HG02571 (cell line): ENCODE data around the gene MAST2.
"Not testable (repeated sequence)": the region's sequence is repeated elsewhere in the genome, so short reads cannot be mapped to it uniquely, and the experiment has no call there.

Experiments
- ATAC-seq: cut with Tn5 transposase; IDR thresholded peaks from one replicate; pipeline ENCODE4 v1.9.1; 2021; ENCODE audit warnings: mild to moderate bottlenecking, moderate library complexity; ENCODE audit not compliant: unreplicated experiment

Gene MAST2

GRCh38 chr1:45857101-45857700, 53.8 kb downstream of the MAST2 start:
- no peak for ATAC-seq

GRCh38 chr1:45857755-45858492, 54.5 kb downstream of the MAST2 start:
- ATAC-seq: not testable (repeated sequence)

GRCh38 chr1:45859221-45859620, 55.8 kb downstream of the MAST2 start:
- no peak for ATAC-seq

GRCh38 chr1:45862008-45862407, 58.6 kb downstream of the MAST2 start:
- ATAC-seq: no peak

GRCh38 chr1:45863218-45863617, 59.8 kb downstream of the MAST2 start:
- ATAC-seq: no peak

GRCh38 chr1:45864167-45865106, 61.0 kb downstream of the MAST2 start:
- no peak for ATAC-seq

GRCh38 chr1:45867697-45868348, 64.4 kb downstream of the MAST2 start:
- ATAC-seq: no peak

- ATAC-seq: no peak
These were observed 65.4 kb downstream of the MAST2 start for GRCh38 chr1:45868861-45869260.

- no peak for ATAC-seq
These were observed 67.1 kb downstream of the MAST2 start for GRCh38 chr1:45870500-45870899.

GRCh38 chr1:45872173-45872801, 68.9 kb downstream of the MAST2 start:
- not testable (repeated sequence) for ATAC-seq

GRCh38 chr1:45876000-45876617, 72.7 kb downstream of the MAST2 start:
- ATAC-seq: no peak

- no peak for ATAC-seq
These were observed 73.9 kb downstream of the MAST2 start for GRCh38 chr1:45877264-45877663.

GRCh38 chr1:45879885-45880598, 76.6 kb downstream of the MAST2 start:
- no peak for ATAC-seq

GRCh38 chr1:45880930-45881329, 77.5 kb downstream of the MAST2 start:
- no peak for ATAC-seq

GRCh38 chr1:45883658-45884057, 80.2 kb downstream of the MAST2 start:
- ATAC-seq: no peak

- no peak for ATAC-seq
These were observed 81.3 kb downstream of the MAST2 start for GRCh38 chr1:45884700-45885099.

- no peak for ATAC-seq
These were observed 82.8 kb downstream of the MAST2 start for GRCh38 chr1:45886229-45886628.

- no peak for ATAC-seq
These were observed 83.9 kb downstream of the MAST2 start for GRCh38 chr1:45887156-45887842.

- no peak for ATAC-seq
These were observed 86.7 kb downstream of the MAST2 start for GRCh38 chr1:45890078-45890477.
